ENCODE results near the gene ZDBF2.
"Not testable (repeated sequence)": the region's sequence is repeated elsewhere in the genome, so short reads cannot be mapped to it uniquely, and the experiment has no call there.

DNA sequence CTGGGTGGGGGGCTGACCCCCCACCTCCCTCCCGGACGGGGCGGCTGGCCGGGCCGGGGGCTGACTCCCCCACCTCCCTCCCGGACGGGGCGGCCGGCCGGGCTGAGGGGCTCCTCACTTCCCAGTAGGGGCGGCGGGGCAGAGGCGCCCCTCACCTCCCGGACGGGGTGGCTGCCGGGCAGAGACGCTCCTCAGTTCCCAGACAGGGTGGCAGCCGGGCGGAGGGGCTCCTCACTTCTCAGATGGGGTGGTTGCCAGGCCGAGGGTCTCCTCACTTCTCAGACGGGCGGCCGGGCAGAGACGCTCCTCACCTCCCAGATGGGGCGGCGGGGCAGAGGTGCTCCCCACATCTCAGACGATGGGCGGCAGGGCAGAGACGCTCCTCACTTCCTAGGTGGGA lies 82.4 kb downstream of the ZDBF2 start:
- TF ChIP-seq, protein P1, sequence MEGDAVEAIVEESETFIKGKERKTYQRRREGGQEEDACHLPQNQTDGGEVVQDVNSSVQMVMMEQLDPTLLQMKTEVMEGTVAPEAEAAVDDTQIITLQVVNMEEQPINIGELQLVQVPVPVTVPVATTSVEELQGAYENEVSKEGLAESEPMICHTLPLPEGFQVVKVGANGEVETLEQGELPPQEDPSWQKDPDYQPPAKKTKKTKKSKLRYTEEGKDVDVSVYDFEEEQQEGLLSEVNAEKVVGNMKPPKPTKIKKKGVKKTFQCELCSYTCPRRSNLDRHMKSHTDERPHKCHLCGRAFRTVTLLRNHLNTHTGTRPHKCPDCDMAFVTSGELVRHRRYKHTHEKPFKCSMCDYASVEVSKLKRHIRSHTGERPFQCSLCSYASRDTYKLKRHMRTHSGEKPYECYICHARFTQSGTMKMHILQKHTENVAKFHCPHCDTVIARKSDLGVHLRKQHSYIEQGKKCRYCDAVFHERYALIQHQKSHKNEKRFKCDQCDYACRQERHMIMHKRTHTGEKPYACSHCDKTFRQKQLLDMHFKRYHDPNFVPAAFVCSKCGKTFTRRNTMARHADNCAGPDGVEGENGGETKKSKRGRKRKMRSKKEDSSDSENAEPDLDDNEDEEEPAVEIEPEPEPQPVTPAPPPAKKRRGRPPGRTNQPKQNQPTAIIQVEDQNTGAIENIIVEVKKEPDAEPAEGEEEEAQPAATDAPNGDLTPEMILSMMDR (IDR thresholded peaks at IDR 0.05; ENCODE audit: low read depth, low read length, poor library complexity, severe bottlenecking), result not testable (repeated sequence)
- not testable (repeated sequence) for TF ChIP-seq EZH2phosphoT487 (IDR thresholded peaks at IDR 0.05; ENCODE audit: borderline replicate concordance, low read length)

Measured in DOHH2 (cell line).